Pancreas (tissue), 10 donors: ENCODE data around the gene GPX4. TPM values are rescaled to one million over a fixed set of nuclear protein-coding genes. Genes with fewer than 3 reads are reported as not detected.
A peak's percentile ranks its signal among the peaks of the same experiment; 100 is the strongest.

Experiments used
- ATAC-seq, 4 donors: fragments of 200-7000 bp; cut with Tn5 transposase; one replicate each; pipeline versions ENCODE4 v1.8.0 to v1.9.1; 2020; ENCODE audit warnings: mild to moderate bottlenecking in 4 of 4, moderate library complexity in 4 of 4
- DNase-seq, 6 donors: peaks; one replicate each; pipeline ENCODE4 v3.0.0-alpha.2; 2020
- FAIRE-seq: peaks from 2 replicates; lab custom pipeline; 2012; peaks lifted over from hg19 to GRCh38; lab: Jason Lieb, UNC
- H3K27ac ChIP-seq, 4 donors: fragments of 200-600 bp; sonication (generic); 1 replicate in 3 of 4; 2 replicates in 1 of 4; pipeline versions ENCODE4 v1.5.0 to v1.8.0; 2020
- H3K27me3 ChIP-seq, 4 donors: fragments of 200-600 bp; one replicate each; pipeline ENCODE4 v1.8.0; 2021
- H3K36me3 ChIP-seq, 3 donors: fragments of 200-600 bp; sonication (generic) in 1 of 3; one replicate each; pipeline versions ENCODE4 v1.5.0 to v1.8.0; 2020 to 2021
- H3K4me1 ChIP-seq, 3 donors: fragments of 200-600 bp; one replicate each; pipeline ENCODE4 v1.8.0; 2021
- H3K4me3 ChIP-seq, 4 donors: fragments of 200-600 bp; sonication (generic) in 2 of 4; one replicate each; pipeline versions ENCODE4 v1.5.0 to v1.8.0; 2020 to 2021
- H3K9me3 ChIP-seq, 4 donors: fragments of 200-600 bp; one replicate each; pipeline ENCODE4 v1.8.0; 2021
- CTCF ChIP-seq, 4 donors: fragments of 200-600 bp; sonication (generic) in 3 of 4; IDR thresholded peaks; one replicate each; pipeline versions ENCODE4 v1.5.0 to v1.8.0; 2021; ENCODE audit warnings: antibody characterized with exemption in 4 of 4
- WGBS, 2 donors: extraction: QIAGEN DNeasy Blood & Tissue Kit; methylation state at CpG; one replicate each; pipeline ENCODE4 v1.1.7; 2013; 5-methylcytosine and 5-hydroxymethylcytosine counted together
- intact Hi-C, 3 donors: fragments of 100-400 bp; cut with DNase I; formaldehyde crosslinking; loops; one replicate each; pipeline versions ENCODE4 v1.11.1 to v1.14.2; 2022
- polyA plus RNA-seq, 2 donors: library from polyadenylated mRNA; stranded (reverse); fragments of 200-250 nt; gene quantifications; one replicate each; pipeline ENCODE4 v1.2.3, GENCODE V29; 2013
- total RNA-seq, 6 donors: library from RNA; stranded (reverse); fragmentation: NEBNext Ultra II Directional in 4 of 6; extraction: Animal tissue kit (Norgen Biotek cat#: 25700) in 4 of 6; gene quantifications; one replicate each; pipeline versions ENCODE4 v1.2.1 to v1.2.4, GENCODE V29; 2021 to 2023
- donor health status: healthy with polysubstance abuse.
- donor health status: DM: no; HTN: no; CAD: no; lungs with moderate emphysema.
- donor health status: DM: no; HTN: no; CAD: no.
- donor health status: control.
- donor health status: control.
- donor health status: Bipolar disorder and iron deficiency.
- donor health status: DM: yes; HTN: yes; CAD: no.
- donor health status: DM: no; HTN: no; CAD: no.
- donor health status: DM: no; HTN: no; CAD: no.
- donor health status: DM: yes; HTN: yes; CAD: no.

GPX4 gene
- total and polyA plus RNA-seq, 8 donors: 48.8 to 290 (median 76.8) TPM

GRCh38 chr19:1057176-1057855 lies 46.5 kb upstream of the GPX4 start:
- no peak for FAIRE-seq
- ATAC-seq: peak in 1 of 4 donors; percentile 21
- no peaks in the 10 kb centered on the region for H3K4me1 ChIP-seq

GRCh38 chr19:1058112-1058511 lies 45.7 kb upstream of the GPX4 start:
- no peak for TF ChIP-seq CTCF (IDR thresholded peaks at IDR 0.05)
- FAIRE-seq (no peak), ATAC-seq (no peak), DNase-seq (no peak)
- Histone ChIP-seq H3K4me1 (no peaks in the 10 kb centered on the region), H3K27me3 (no peaks in the 10 kb centered on the region), H3K36me3 (no peaks in the 10 kb centered on the region), H3K9me3 (no peaks in the 10 kb centered on the region), H3K4me3 (no peak overlapping the region), H3K27ac (no peak overlapping the region)
- 93 to 95% methylated on average over 5 of the region's 5 CpGs for WGBS, 2 donors
- intact Hi-C loops: no loop called here

More at GRCh38 chr19:1057176-1057855, 46.5 kb upstream of the GPX4 start:
- Histone ChIP-seq H3K27me3 (no peaks in the 10 kb centered on the region), H3K4me3 (no peak overlapping the region), H3K27ac (no peak overlapping the region), H3K36me3 (no peaks in the 10 kb centered on the region), H3K9me3 (no peaks in the 10 kb centered on the region)
- intact Hi-C loops: no loop called here
- WGBS, 2 donors: 69 to 72% methylated on average over 3 of the region's 3 CpGs
- no peak for DNase-seq
- TF ChIP-seq CTCF (IDR thresholded peaks at IDR 0.05): no peak

- no peak for FAIRE-seq
- no peak for TF ChIP-seq CTCF (IDR thresholded peaks at IDR 0.05)
- WGBS, 2 donors: 82 to 88% methylated on average over 5 of the region's 5 CpGs
- Histone ChIP-seq H3K9me3 (no peaks in the 10 kb centered on the region), H3K36me3 (no peaks in the 10 kb centered on the region), H3K4me3 (no peak overlapping the region), H3K27me3 (peaks cover 0 to 6% (median 0%) of the 10 kb centered on the region in 4 donors), H3K27ac (no peak overlapping the region), H3K4me1 (peaks cover 0 to 5% (median 0%) of the 10 kb centered on the region in 3 donors)
- no peak for ATAC-seq
- no peak for DNase-seq
- intact Hi-C loops: no loop called here
These were observed 43.1 kb upstream of the GPX4 start for GRCh38 chr19:1060689-1061088.

GRCh38 chr19:1061987-1062386 lies 41.8 kb upstream of the GPX4 start:
- no peak for ATAC-seq
- Histone ChIP-seq H3K4me1 (peaks cover 0 to 10% (median 4%) of the 10 kb centered on the region in 3 donors), H3K27ac (no peak overlapping the region), H3K27me3 (peaks cover 0 to 6% (median 2%) of the 10 kb centered on the region in 4 donors), H3K4me3 (no peak overlapping the region), H3K9me3 (no peaks in the 10 kb centered on the region), H3K36me3 (no peaks in the 10 kb centered on the region)
- FAIRE-seq: no peak
- peak in 1 of 6 donors; percentile 74 for DNase-seq
- intact Hi-C loops: no loop called here
- 89 to 95% methylated on average over 20 of the region's 20 CpGs for WGBS, 2 donors
- no peak for TF ChIP-seq CTCF (IDR thresholded peaks at IDR 0.05)

GRCh38 chr19:1062387-1063029 lies 41.3 kb upstream of the GPX4 start:
- peaks cover 0 to 6% (median 2%) of the 10 kb centered on the region in 4 donors for H3K27me3 ChIP-seq
- H3K9me3 ChIP-seq: no peaks in the 10 kb centered on the region
- H3K4me1 ChIP-seq: peaks cover 0 to 10% (median 9%) of the 10 kb centered on the region in 3 donors
- DNase-seq (no peak), FAIRE-seq (no peak), ATAC-seq (no peak)
- H3K27ac ChIP-seq: no peak overlapping the region
- no peaks in the 10 kb centered on the region for H3K36me3 ChIP-seq
- intact Hi-C loops: no loop called here
- TF ChIP-seq CTCF (IDR thresholded peaks at IDR 0.05): no peak
- H3K4me3 ChIP-seq: no peak overlapping the region
- 84 to 89% methylated on average over 15 to 17 of the region's 17 CpGs for WGBS, 2 donors
